Stimulated activated CD8-positive, alpha-beta memory T cell treated with anti-CD3 and anti-CD28 coated beads, Interleukin-12 subunit alpha, Interleukin-12 subunit beta, amount 100 ng/mL, for 24 hours (primary cell): ENCODE results near the gene THAP4.
"Not testable (repeated sequence)": the region's sequence is repeated elsewhere in the genome, so short reads cannot be mapped to it uniquely, and the experiment has no call there.

Experiments
- DNase-seq: peaks from one replicate; pipeline ENCODE4 v3.0.0-alpha.2; 2020; ENCODE audit errors: extremely low read depth

The THAP4 gene

DNA sequence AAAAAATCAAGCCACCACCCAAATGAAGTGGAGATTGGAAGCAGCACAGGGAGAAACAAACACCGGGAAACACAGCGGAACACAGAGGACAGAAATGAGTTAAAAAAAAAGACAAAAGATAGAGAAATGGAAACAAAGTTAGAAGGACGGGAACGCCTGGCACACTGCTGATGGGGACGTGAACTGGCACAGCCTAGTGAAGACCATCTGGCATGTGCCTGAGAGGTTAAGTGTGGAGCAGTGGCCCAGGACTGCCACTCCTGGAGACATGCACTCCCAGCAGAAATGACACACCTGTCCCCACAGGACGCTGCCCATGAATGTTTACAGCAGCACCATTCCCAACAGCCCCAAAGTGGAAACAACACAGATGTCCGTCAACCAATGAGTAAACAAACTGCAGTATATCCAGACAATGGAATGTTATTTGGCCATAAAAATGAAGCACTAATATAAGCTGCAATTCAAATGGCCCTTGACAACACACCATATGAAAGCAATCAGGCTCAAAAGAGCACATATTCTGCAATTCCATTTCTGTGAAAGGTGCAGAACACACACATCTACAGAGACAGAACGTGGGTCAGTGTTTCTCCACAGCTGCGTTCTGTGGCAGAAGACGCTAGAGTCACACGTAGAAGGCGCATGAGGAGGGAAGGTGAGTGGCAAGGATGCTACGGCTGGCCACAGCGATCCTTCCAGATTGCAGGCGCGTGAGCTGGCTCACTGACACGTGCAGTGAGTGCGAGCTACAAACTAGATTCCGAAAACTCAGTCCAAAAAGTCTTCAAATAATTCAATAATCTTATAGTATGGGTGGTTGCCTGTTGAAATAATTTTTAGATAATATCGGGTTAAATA lies 24.6 kb downstream of the THAP4 start:
- no peak for DNase-seq

DNA sequence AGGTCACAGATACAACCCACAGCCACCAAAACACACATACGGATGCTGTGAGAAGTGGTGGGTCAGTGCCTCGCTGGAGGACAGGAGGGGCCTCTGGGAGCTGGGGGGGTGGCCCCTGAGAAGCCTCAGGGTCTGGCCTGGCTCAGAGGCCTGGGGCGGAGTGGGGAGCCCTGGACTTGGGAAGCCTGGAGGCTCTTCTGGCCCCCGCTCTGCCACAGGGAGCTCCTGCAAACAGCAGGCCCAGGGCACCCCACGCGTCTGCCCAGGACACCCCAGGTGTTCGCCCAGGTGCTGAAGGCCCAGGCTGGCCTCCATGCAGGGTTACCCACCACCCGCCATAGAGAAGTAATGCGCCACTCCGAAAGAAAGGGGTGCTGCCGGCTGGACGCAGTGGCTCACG lies 25.9 kb downstream of the THAP4 start:
- DNase-seq = no peak

DNA sequence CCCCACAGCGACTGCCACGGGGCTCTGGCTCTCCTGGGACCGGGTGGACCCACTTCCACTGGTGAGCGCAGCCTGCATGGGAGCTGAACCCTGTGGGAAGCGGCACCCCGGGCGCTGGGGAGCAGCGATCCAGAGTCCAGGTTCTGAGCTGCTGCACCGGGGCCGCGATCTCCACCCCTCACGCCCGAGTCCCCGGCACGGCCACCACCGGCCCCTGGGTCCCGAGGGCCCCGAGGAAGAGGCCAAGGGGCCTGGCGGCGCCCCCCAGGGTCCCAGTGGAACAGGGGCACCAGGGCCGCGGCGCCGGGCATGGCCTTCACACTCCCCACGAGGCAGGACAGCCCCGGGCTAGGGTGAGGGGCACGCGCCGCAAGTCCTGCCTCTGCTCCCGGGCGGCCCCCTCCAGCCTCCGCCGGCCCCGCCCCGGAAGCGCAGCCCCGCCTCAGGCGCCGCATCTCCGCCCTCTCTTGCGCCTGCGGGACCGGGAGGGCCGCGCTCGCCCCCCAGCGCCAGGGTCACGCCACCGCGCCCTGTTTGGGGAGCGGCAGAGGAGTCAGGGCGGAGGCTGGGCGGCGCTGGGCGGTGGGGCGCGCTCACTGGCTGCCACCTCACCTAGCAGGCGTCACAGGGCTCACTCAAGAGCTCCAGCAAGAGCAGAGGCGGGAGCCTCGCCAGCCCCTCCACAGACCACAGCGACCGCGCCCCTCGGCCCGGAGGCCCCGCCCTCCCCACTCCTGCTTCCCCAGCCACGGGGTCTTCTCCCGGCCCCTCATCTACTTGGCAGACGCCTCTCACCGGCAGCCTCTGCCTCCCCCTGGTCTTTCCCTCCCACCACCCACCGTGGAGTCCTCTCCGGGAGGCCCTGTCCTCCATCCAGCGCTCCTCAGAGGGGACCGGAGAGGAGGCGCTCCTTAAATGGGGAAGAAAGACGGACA lies 26.8 kb downstream of the THAP4 start:
- DNase-seq = peak; percentile 78

DNA sequence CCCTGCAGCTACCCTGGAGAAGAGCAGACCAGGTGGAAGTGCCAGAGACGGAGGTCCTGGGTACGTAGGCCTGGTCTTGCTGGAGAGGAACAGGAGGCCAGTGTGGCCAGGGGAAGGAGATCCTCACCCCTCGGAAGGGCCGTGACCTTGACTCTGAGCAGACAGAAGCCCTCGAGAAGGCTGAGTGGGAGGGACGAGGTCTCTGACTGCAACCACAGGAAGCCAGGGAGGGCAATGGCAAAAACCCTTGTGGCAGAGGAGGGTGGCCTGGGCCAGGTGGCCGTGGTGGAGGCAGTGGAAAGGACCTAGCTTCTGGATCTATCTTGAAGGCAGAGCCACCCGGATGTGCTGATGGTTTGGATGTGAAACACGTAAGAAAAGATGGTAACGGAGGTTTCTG lies 28.1 kb downstream of the THAP4 start:
- no peak for DNase-seq

DNA sequence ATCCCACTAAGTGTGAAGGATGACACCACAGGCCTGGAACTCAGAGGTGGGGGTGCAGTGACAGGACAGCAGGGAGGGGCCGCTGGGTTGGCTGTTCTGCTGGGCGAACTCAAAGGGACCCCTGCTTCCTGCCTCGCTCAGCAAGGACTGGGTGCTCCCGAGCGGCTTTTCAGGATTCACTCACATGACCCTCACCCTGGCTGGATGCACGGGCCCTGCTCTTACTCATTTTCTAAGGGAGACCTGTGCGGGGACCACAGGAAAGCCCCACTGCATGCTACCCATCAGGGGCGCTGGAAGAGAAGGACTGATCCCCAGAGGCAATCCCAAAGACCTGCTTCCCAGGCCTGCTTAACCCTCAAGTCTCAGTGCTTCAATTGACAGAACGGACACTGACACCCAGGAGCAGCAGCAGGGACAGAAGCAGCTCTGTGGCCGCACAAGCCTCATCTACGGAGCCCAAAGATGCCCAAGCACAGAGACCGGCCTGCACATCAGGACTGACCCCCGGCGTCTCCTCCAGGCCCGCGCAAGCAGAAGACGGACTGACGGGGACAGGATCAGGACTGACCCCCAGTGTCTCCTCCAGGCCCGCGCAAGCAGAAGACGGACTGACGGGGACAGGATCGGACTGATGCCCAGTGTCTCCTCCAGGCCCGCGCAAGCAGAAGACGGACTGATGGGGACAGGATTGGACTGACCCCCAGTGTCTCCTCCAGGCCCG lies 29.6 kb downstream of the THAP4 start:
- no peak for DNase-seq

DNA sequence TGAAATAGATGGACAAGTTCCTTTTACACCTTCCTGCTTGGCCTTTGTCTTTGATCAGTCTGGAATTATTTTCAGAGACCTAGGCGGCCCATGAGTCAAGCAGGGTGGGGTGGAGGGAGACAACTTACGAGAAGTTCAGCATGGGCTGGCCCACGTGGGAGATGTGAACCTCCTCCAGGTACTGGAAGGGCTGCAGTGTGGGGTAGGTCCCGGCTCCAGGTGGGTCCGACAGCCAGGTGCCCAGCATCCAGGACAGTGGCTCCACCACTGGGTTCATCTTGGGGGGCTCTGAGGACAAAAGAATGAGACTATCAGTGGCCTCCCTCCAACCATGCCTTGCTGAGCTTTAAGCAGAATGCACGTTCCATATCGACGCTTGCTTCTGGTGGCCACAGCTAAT lies 30.8 kb downstream of the THAP4 start:
- no peak for DNase-seq

DNA sequence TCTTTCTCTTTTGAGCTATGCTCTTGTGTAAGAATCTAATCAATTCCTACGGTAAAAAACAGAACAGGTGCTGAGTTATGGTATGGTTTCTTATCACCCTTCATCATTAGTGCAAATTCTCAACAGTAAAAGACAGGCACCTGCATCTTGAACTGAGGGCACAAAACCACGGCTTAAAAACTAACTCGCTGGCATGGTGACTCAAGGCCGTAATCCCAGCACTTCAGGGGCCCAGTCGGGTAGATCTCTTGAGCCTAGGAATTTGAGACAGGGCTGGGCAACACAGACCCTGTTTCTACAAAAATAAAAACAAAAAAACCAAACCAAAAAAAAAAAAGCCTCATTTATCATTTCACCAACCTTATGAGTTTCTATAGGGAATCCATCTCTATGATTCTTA lies 33.3 kb downstream of the THAP4 start:
- DNase-seq = no peak

DNA sequence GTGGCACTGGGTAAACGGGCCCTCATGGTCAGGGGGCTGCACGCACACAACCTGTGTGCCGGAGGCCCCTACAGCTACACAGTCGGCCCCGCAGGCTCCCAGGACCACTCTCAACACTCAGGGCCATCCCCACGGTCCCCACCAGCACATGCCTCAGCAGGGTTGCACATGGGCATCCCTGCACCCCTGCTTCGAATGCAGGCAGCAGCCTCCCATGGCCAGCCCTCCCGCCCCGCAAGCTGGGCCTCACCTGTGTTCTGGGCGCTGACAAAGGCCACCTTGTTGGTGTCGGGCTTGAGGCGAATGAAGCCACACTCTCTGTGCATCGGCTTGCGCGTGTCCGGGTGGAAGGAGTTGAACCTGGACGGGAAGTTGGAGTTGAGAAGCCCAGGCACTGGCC lies 34.2 kb downstream of the THAP4 start:
- DNase-seq = no peak

DNA sequence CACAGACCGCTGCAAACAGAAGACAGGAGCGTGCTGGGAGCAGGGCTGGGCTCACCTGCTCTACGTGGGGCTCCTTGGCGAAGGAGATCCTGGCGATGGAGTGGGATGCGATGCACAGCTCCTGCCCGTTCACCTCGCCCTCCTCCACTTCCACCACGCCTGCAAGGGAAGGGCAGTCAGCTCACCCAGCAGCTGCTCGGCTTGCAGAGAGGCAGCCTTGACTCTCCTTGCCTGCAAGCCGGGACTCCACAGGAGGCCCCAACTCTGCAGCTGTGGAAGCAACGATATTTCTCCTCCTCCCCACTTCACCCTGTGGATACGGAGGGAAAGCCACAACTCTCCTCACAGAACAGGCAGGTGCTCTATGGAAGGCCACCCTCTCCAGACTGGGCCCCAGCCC lies 35.1 kb downstream of the THAP4 start:
- no peak for DNase-seq

DNA sequence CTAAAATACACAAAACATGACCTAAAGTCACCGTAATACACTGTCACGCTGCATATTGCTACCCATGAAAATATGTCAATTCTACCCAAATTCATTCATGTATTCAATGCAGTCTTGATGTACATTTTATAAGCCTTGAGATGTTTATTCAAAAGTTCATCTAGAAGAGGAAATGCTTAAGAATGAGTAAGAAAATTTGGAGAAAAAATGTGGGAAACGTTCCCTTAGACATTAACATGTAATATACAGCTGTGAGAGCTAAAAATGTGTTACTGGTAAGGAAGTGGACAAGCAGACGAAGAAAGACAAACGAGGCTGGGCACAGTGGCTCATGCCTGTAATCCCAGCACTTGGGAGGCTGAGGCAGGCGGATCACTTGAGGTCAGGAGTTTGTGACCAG lies 37.3 kb downstream of the THAP4 start:
- no peak for DNase-seq

DNA sequence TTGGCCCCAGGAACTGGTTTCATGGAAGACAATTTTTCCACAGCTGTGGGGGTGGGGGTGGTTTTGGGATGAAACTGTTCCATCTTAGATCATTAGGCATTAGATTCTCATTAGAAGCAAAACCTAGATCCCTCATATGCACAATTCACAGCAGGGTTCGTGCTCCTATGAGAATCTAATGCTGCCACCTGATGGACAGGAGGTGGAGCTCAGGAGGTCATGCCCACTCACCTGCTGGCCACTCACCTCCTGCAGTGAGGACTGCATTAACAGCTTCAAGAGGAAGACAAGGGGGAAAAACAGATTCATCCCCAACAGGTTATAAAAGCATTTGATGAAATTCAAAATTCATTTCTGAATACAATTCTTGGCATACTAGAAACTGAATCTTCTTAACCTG lies 38.5 kb downstream of the THAP4 start:
- no peak for DNase-seq

DNA sequence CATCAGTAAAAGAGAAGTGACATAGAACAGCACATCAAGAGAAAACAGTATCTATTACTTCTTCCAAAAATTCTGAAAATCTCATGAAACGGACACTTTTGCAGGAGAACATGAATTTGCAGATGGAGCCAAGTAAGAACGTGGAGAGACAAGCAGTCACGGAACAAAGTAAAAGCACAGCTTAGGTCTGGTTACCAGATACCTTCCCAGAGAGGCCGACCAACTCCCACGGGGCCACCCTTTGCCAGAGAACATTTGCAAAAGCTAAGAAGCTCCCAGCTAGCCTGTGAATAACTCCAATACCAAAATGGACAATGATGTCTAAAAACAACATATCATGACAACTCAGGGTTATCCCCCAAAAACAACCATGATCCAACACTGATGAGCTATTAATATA lies 38.9 kb downstream of the THAP4 start:
- no peak for DNase-seq

DNA sequence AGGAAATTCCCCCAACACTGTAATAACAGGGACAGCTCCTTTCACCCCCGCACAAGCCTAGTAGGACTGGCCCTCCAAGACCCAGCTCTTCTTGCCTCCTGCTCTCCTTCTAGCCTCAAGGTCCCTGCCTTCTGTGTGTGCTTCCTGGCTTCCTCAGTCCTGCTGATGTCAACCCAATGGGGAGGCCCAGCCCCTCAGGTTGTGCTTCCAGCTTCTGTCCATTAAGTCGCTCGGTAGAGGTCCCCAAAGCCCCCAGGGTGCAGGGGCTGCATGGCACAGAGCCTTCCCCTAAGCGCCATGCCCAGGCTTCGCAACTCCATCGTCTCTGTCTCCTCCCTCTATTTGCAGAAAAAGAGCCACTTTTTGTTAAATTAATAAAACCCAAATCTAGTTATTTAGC lies 39.4 kb downstream of the THAP4 start:
- no peak for DNase-seq

DNA sequence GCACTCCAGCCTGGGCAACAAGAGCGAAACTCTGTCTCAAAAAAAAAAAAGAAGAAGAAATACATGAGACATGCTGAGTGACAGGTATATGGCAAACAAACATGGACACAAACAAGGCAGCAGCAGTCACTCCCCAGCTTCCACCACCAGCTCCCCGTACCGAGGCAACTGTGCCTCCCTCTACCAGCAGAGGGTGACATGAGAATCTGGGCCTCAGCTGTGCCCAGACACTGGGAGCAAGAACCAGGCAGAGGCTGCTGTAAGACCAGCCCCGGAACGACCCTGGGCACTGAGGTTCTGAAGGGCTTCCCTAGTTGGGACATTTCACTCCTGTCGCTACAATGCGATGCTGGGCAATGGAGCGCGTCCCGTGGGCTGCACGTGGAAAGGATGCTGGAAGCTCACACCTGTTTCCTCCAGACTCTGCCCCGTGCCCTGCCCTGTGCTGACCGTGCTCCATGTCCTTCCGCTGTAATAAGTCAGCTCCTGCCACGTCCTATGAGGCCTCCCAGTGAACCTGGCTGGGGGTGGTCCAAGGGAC lies 41.3 kb downstream of the THAP4 start:
- DNase-seq = no peak

DNA sequence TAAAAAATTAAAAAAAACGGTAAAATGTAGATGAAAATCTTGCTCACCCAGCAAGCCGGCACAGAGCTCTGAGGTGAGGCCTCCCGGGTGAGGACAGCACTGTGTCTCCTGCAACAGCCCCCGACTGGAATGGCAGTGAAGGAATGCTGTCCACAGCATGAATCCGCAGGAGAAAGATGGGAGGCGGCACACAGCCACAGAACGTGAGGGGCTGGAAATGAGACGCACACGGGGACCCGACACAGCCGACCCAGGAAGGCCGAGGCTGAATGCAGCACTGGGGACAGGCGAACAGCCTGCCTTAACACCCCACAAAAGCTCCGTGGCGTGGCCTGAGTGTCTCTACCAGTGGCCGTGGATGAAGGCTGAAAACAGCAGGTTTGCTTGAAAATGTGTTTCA lies 43.7 kb downstream of the THAP4 start:
- no peak for DNase-seq

DNA sequence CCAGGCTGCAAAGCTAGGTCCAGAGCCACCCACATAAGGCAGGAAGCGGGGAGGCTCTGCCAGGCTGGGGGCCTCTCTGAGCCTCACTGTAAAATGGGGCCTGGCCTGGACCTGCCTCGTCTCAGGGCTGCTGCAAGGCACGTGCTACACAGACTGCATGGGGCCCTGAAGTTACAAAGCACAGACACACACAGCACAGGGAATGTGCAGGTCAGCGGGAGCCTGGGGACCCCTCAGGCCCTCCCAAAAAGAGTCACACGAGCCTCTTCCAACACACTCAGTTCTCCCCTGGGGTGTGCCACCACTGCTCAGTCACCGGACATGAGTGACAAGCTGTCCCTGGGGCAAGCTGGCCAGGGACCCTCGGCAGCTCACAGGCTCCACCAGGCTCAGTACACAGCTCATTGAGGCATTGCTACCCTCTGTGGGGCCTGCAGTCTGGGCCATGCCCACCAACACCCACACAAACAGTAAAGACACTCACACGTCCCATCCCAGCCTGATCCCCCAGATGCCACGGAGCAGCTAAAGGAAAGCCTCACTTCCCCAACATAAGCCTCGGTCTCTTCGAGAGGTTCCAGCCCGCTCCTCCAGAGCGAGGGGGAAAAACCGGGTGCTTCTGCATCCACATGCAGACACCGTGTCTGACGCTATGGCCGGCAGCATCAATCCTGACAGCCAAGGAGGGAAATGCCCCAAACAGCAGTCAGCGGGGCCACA lies 44.7 kb downstream of the THAP4 start:
- no peak for DNase-seq

DNA sequence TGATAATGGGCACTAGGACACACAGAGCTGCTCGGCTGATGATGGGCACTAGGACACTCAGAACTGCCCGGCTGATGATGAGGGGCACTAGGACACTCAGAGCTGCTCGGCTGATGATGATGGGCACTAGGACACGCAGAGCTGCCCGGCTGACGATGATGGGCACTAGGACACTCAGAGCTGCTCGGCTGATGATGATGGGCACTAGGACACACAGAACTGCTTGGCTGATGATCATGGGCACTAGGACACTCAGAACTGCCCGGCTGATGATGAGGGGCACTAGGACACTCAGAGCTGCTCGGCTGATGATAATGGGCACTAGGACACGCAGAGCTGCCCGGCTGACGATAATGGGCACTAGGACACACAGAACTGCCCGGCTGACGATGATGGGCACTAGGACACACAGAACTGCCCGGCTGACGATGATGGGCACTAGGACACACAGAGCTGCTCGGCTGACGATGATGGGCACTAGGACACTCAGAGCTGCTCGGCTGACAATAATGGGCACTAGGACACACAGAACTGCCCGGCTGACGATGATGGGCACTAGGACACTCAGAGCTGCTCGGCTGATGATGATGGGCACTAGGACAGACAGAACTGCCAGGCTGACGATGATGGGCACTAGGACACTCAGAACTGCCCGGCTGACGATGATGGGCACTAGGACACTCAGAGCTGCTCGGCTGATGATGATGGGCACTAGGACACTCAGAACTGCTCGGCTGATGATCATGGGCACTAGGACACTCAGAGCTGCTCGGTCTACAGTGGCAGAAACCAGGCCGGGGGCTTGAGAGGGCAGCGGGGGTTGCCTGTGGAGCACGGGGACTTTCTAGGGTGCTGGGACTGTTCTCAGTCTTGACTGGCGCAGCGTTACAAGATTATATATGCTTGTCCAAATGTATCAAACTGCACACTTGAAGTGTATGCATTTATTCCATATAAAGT lies 46.2 kb downstream of the THAP4 start:
- DNase-seq = not testable (repeated sequence)

DNA sequence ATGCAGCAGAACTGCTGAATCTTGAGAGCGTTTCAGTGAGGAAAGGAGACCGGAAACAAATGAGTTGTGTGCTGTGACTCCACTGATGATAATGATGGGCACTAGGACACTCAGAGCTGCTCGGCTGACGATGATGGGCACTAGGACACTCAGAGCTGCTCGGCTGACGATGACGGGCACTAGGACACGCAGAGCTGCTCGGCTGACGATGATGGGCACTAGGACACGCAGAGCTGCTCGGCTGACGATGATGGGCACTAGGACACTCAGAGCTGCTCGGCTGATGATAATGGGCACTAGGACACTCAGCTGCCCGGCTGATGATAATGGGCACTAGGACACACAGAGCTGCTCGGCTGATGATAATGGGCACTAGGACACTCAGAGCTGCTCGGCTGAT lies 47.1 kb downstream of the THAP4 start:
- not testable (repeated sequence) for DNase-seq

DNA sequence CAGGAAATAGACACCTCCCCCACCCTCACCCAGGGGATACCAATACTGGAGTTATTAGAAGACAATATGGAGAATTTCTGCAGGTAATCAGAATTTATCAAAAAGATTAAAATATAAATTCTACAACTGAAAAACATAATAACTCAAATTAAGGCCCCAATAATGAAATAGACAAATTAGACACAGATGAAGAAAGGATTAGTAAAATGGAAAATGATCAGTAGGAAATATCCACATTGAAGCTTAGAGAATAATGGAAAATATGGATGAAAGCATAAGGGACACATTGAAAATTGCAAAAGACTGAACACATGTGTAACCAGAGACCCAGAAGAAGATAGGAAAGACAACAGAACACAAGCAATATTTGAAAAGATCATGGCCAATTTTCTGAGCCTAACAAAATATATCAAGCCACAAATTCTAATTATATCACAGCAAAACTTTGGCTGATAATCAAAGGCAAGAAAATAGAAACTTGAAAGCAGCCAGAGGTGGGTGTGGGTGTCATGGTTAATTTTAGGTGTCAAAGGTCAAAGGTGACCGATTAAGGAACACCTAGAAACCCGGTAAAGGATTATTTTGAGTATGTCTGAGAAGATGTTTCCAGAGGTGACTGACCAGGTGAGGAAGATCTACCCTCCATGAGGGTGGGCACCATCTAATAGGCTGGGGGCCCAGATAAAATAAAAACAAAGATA lies 50.2 kb downstream of the THAP4 start:
- DNase-seq = no peak

DNA sequence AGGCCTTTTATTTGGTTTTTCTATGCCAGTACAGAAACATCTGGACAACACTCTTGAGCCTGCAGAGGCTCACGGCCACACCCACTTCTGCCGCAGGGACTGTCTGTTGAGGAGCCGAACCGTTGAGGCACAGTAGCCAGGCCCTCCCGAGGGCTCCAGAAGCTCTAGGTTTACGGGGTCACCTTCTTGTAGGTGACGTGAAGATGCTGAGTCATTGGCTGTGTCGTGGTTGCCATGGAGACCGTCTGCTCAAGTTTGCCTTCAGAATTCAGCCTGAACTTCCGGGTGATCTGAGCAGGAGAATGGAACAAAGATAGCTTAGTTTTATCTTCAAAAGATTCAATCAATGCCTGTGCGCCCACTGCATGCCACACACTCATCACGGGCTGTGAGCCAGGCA lies 52.5 kb downstream of the THAP4 start:
- no peak for DNase-seq
